MM.1S (cell line): Measurements from ENCODE around the gene NTN1.

Source experiments
- EZH2phosphoT487 ChIP-seq: fragments of 300-600 bp; sonication (generic); IDR thresholded peaks from 2 replicates; pipeline ENCODE4 v1.6.1; 2018; ENCODE audit warnings: antibody characterized with exemption, low read length
- TF ChIP-seq, protein P1 (sequence below): fragments of 300-600 bp; sonication (generic); IDR thresholded peaks from 2 replicates; pipeline ENCODE4 v1.5.1; 2016; ENCODE audit warnings: antibody characterized with exemption, low read length, mixed read lengths

GRCh38 chr17:9218911-9219310 lies 197.6 kb downstream of the NTN1 start:
- TF ChIP-seq, protein P1, sequence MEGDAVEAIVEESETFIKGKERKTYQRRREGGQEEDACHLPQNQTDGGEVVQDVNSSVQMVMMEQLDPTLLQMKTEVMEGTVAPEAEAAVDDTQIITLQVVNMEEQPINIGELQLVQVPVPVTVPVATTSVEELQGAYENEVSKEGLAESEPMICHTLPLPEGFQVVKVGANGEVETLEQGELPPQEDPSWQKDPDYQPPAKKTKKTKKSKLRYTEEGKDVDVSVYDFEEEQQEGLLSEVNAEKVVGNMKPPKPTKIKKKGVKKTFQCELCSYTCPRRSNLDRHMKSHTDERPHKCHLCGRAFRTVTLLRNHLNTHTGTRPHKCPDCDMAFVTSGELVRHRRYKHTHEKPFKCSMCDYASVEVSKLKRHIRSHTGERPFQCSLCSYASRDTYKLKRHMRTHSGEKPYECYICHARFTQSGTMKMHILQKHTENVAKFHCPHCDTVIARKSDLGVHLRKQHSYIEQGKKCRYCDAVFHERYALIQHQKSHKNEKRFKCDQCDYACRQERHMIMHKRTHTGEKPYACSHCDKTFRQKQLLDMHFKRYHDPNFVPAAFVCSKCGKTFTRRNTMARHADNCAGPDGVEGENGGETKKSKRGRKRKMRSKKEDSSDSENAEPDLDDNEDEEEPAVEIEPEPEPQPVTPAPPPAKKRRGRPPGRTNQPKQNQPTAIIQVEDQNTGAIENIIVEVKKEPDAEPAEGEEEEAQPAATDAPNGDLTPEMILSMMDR = no peak
- TF ChIP-seq EZH2phosphoT487 = no peak
